Heart left ventricle (tissue), 16 donors: ENCODE data around the gene PRR23B. TPM values are rescaled to one million over a fixed set of nuclear protein-coding genes. Genes with fewer than 3 reads are reported as not detected.
A peak's percentile ranks its signal among the peaks of the same experiment; 100 is the strongest.

Experiments used
- ATAC-seq, 4 donors: fragments of 200-7000 bp; cut with Tn5 transposase; one replicate each; pipeline ENCODE4 v1.9.1; 2020 to 2022; ENCODE audit warnings: moderate library complexity in 4 of 4, mild to moderate bottlenecking in 3 of 4, moderate number of reproducible peaks in 1 of 4
- DNase-seq, 5 donors: peaks; one replicate each; pipeline ENCODE4 v3.0.0-alpha.2; 2020
- H3K27ac ChIP-seq, 12 donors: fragments of 200-600 bp; sonication (generic) in 4 of 12; one replicate each; pipeline versions ENCODE4 v1.5.0 to v1.8.0; 2016 to 2022; ENCODE audit warnings: mild to moderate bottlenecking in 2 of 12
- H3K27me3 ChIP-seq, 9 donors: fragments of 200-600 bp; sonication (generic) in 2 of 9; one replicate each; pipeline versions ENCODE4 v1.5.1 to v1.8.0; 2016 to 2022; ENCODE audit warnings: mild to moderate bottlenecking in 3 of 9
- H3K36me3 ChIP-seq, 9 donors: fragments of 200-600 bp; sonication (generic) in 2 of 9; one replicate each; pipeline versions ENCODE4 v1.5.0 to v1.8.0; 2018 to 2022; ENCODE audit warnings: mild to moderate bottlenecking in 2 of 9
- H3K4me1 ChIP-seq, 12 donors: fragments of 200-600 bp; sonication (generic) in 4 of 12; one replicate each; pipeline versions ENCODE4 v1.5.0 to v1.8.0; 2016 to 2022; ENCODE audit warnings: mild to moderate bottlenecking in 3 of 12
- H3K4me3 ChIP-seq, 12 donors: fragments of 200-600 bp; sonication (generic) in 4 of 12; one replicate each; pipeline versions ENCODE4 v1.5.0 to v1.8.0; 2017 to 2022; ENCODE audit warnings: mild to moderate bottlenecking in 9 of 12, moderate library complexity in 4 of 12
- H3K9me3 ChIP-seq, 12 donors: fragments of 200-600 bp; sonication (generic) in 4 of 12; one replicate each; pipeline versions ENCODE4 v1.5.0 to v1.8.0; 2016 to 2022; ENCODE audit warnings: mild to moderate bottlenecking in 1 of 12
- CTCF ChIP-seq, 12 donors: fragments of 200-600 bp; sonication (generic) in 4 of 12; IDR thresholded peaks; one replicate each; pipeline versions ENCODE4 v1.5.0 to v1.8.0; 2018 to 2022; ENCODE audit warnings: antibody characterized with exemption in 12 of 12, mild to moderate bottlenecking in 5 of 12
- POLR2A ChIP-seq, 2 donors: fragments of 450-650 bp; IDR thresholded peaks; one replicate each; pipeline ENCODE4 v1.6.1; 2017; ENCODE audit warnings: antibody characterized with exemption in 2 of 2, mild to moderate bottlenecking in 2 of 2, moderate library complexity in 2 of 2
- WGBS, 4 donors: extraction: QIAGEN DNeasy Blood & Tissue Kit in 2 of 4; methylation state at CpG; one replicate each; pipeline versions ENCODE4 v1.1.5 to v1.1.7; 2013 to 2018; 5-methylcytosine and 5-hydroxymethylcytosine counted together
- intact Hi-C, 10 donors: fragments of 100-400 bp; cut with DNase I; formaldehyde crosslinking; loops; one replicate each; pipeline versions ENCODE4 v1.11.1 to v1.14.2; 2022
- long read RNA-seq, 3 donors: library from polyadenylated mRNA; unstranded; transcript quantifications; one replicate each; pipeline ENCODE4 v2.0.0, GENCODE V29; 2020 to 2021
- polyA plus RNA-seq, 2 donors: library from polyadenylated mRNA; stranded (reverse); fragments of 200-250 nt; gene quantifications; one replicate each; pipeline ENCODE4 v1.2.3, GENCODE V29; 2013
- total RNA-seq, 9 donors: library from RNA; depleted of rRNA in 2 of 9; stranded (reverse); fragments of >200 nt in 2 of 9; fragmentation: NEBNext Ultra II Directional in 3 of 9; extraction: Animal tissue kit (Norgen Biotek cat#: 25700) in 3 of 9; gene quantifications; one replicate each; pipeline versions ENCODE4 v1.1.0 to v1.2.4, GENCODE V29; 2016 to 2023
- donor health status: ischemic (EF 13 %, LVEDD 7.1; RV severe dilation, severe dysfunction).
- donor health status: healthy with polysubstance abuse.
- donor health status: DM: no; HTN: yes; CAD: no.
- donor health status: DM: no; HTN: no; CAD: no.
- donor health status: ischemic (EF 25% LVEDD 6.9; RV normal size, moderate dysfunction).
- donor health status: ischemic (EF 25% LVEDD 5.7; RV mildly dilated, moderate dysfunction).
- donor health status: healthy.
- donor health status: DM: yes; HTN: yes; CAD: no.
- donor health status: ischemic (EF 35%, LVEDD 5.7; RV mildly dilated, moderate dysfunction).
- donor health status: nonischemic (EF 11% LVEDD 7.7; RV severe dilation, severe dysfunction).
- donor health status: DM: yes; HTN: yes; CAD: no.
- donor health status: PGD.
- donor health status: ischemic (EF 29% LVEDD 5.4; RV normal size, mild dysfunction).
- donor health status: nonischemic (EF 23%, LVEDD 6.1; RV moderate dilation, normal function).

PRR23B gene
- total RNA-seq (not detected), polyA plus RNA-seq (not detected)
- long read RNA-seq, donor 1, result 0 reads
- long read RNA-seq, donor 2, result 0 reads
- long read RNA-seq, donor 3, result 0 reads

DNA sequence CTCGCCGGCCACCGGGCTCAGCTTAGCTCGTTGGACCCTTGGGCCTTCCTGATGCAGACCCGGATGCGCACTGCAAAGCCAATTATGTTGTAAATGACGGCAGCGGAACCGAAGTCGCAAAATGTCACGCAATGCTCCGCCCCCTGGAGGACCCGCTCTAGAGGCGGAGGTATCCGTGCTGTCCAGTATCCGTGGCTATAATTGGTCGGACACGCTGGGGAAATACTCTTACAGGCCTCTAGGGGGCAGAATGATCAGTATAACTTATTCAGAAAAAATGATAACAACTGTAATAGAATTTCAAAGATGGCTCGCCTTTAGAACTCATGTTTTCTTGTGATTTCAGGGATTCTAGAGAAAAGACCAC, at the start of gene PRR23B:
Gene PRR23B, minus strand, starts transcription at position 59 of the 367 bp plus-strand sequence. CDS start 265 bp downstream, outside the sequence.
- no peak within 1 kb of the TSS for H3K27ac ChIP-seq
- 46 to 64% (median 51%) methylated on average over 19 of the region's 19 CpGs for WGBS, 4 donors

GRCh38 chr3:139062918-139063317, 42.2 kb upstream of the PRR23B start:
- H3K27ac ChIP-seq, result no peak overlapping the region
- intact Hi-C loops, result no loop called here
- H3K4me1 ChIP-seq, result no peaks in the 10 kb centered on the region
- WGBS, 4 donors, result 19 to 29% (median 23%) methylated on average over 1 of the region's 1 CpG
- no peaks in the 10 kb centered on the region for H3K36me3 ChIP-seq
- ATAC-seq (no peak), DNase-seq (no peak)
- TF ChIP-seq POLR2A (IDR thresholded peaks at IDR 0.05) (no peak), CTCF (IDR thresholded peaks at IDR 0.05) (no peak)
- no peak overlapping the region for H3K4me3 ChIP-seq
- peaks cover 0 to 4% (median 0%) of the 10 kb centered on the region in 9 donors for H3K27me3 ChIP-seq
- peaks cover 0 to 3% (median 0%) of the 10 kb centered on the region in 12 donors for H3K9me3 ChIP-seq

More for the DNA sequence above, at the start of gene PRR23B:
- intact Hi-C loops, result no loop called here
- Histone ChIP-seq H3K4me1 (no peaks in the 10 kb centered on the region), H3K4me3 (no peak within 1 kb of the TSS), H3K27me3 (peaks cover 0 to 13% (median 0%) of the 10 kb centered on the region in 9 donors), H3K36me3 (no peaks in the 10 kb centered on the region), H3K9me3 (peaks cover 0 to 17% (median 0%) of the 10 kb centered on the region in 12 donors)
- peak in 3 of 12 donors; percentile 14 to 41 (median 19) for TF ChIP-seq CTCF (IDR thresholded peaks at IDR 0.05)
- TF ChIP-seq POLR2A (IDR thresholded peaks at IDR 0.05), result no peak
- ATAC-seq, result no peak
- no peak for DNase-seq

DNA sequence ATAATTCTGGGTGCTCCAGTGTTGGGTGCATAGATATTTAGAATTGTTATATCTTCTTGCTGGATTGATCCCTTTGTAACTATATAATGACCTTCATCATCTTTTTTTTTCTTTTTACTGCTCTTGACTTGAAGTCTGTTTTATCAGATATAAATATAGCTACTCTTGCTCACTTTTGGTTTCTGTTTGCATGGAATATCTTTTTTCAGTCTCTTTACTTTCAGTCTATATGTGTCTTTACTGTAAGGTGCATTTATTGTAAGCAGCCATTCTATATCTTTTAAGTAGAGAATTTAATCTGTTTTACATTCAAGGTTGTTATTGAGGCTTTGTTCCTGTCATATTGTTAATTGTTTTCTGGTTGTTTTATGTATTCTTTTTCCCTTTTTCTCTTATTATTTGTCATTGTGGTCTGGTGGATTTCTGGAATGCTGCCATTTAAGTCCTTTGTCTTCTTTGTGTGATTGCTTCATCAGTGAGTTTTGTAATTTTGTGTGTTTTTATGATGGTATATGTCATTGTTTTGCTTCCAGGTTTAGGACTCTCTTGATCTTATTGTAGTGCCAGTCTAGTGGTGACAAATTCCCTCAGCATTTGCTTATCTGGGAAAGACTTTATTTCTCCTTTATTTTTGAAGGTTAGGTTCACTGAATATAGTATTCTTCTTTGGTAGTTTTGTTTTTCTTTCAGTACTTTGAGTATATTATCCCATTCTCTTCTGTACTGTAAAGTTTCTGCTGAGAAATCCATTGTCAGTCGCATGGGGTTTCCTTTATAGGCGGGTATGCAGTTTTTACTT, 32.3 kb upstream of the PRR23B start:
- no peak overlapping the region for H3K4me3 ChIP-seq
- TF ChIP-seq POLR2A (IDR thresholded peaks at IDR 0.05) (no peak), CTCF (IDR thresholded peaks at IDR 0.05) (no peak)
- 47 to 69% (median 56%) methylated on average over 2 of the region's 2 CpGs for WGBS, 4 donors
- H3K36me3 ChIP-seq, result no peaks in the 10 kb centered on the region
- no peak for ATAC-seq
- intact Hi-C loops, result no loop called here
- H3K4me1 ChIP-seq, result no peaks in the 10 kb centered on the region
- no peaks in the 10 kb centered on the region for H3K27me3 ChIP-seq
- no peak for DNase-seq
- H3K27ac ChIP-seq, result no peak overlapping the region
- H3K9me3 ChIP-seq, result peaks cover 0 to 38% (median 20%) of the 10 kb centered on the region in 12 donors

DNA sequence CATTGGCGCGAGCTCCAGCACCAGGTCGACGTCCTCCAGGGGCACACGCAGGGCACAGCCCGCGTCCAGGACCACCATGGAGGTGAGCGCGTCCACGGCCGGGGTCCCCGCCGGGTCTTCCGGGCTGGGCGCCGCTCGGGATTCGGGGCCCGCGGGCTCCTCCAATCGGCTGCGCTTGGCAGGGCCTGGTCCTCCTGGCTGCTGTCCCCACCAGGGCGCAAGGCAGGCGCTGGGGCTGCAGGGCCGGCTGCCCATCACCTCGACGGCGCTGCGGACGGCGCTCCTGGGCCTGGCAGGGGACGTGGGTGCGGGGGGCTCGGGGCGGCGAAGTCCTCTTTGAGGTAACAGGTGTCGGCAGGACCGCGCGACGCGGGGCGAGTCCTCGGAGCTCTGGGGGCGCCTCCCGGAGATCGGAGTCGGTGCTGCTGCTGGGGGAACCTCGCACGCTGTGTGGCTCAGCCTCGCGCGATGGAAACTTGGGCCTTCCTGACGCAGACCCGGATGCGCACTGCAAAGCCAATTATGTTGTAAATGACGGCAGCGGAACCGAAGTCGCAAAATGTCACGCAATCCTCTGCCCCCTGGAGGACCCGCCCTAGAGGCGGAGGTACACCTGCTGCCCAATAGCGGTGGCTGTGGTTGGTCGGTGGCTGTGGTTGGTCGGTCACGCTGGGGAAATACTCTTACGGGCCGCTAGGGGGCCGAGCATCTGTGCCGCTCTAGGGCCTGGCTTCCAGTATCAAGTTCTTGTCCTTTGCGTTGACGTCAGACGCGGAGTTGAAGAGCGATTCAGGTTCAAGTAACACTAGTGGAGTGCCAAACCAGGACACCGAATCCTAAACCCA, 23.9 kb upstream of the PRR23B start, which contains the start of gene PRR23C:
Gene PRR23C, minus strand, starts transcription at position 527 of the 845 bp plus-strand sequence. Its CDS starts 272 bp downstream, at position 255.
- intact Hi-C loops, result no loop called here
- WGBS, 4 donors, result 38 to 60% (median 45%) methylated on average over 46 to 77 of the region's 77 CpGs
- ATAC-seq (no peak), DNase-seq (no peak)
- Histone ChIP-seq H3K9me3 (peaks cover 0 to 18% (median 2%) of the 10 kb centered on the region in 12 donors), H3K4me1 (no peaks in the 10 kb centered on the region), H3K36me3 (no peaks in the 10 kb centered on the region), H3K4me3 (no peak within 1 kb of the TSS), H3K27ac (no peak within 1 kb of the TSS), H3K27me3 (peaks cover 0 to 27% (median 8%) of the 10 kb centered on the region in 9 donors)
- TF ChIP-seq POLR2A (IDR thresholded peaks at IDR 0.05), result no peak
- no peak for TF ChIP-seq CTCF (IDR thresholded peaks at IDR 0.05)
